Gastrocnemius medialis (tissue), 4 donors: ENCODE results near the gene PLXDC2. TPM values are rescaled to one million over a fixed set of nuclear protein-coding genes. Genes with fewer than 3 reads are reported as not detected.

Experiments
- ATAC-seq, 2 donors: fragments of 150-250 bp; one replicate each; pipeline ENCODE4 v1.9.1; 2016
- DNase-seq, 2 donors: peaks; one replicate each; pipeline ENCODE4 v3.0.0-alpha.2; 2019
- H3K27ac ChIP-seq, 4 donors: fragments of 200-600 bp; sonication (generic); 1 replicate in 1 of 4; 2 replicates in 3 of 4; pipeline ENCODE4 v1.5.1; 2016 to 2018; ENCODE audit warnings: mild to moderate bottlenecking in 2 of 4, moderate library complexity in 1 of 4
- H3K27me3 ChIP-seq, 3 donors: fragments of 200-600 bp; sonication (generic) in 2 of 3; 1 replicate in 1 of 3; 2 replicates in 2 of 3; pipeline versions ENCODE4 v1.5.1 to v1.6.0; 2016 to 2019; ENCODE audit warnings: mild to moderate bottlenecking in 1 of 3, moderate library complexity in 1 of 3
- H3K36me3 ChIP-seq, 2 donors: fragments of 200-600 bp; sonication (generic) in 1 of 2; one replicate each; pipeline ENCODE4 v1.5.1; 2017 to 2018
- H3K4me1 ChIP-seq, 2 donors: fragments of 200-600 bp; sonication (generic) in 1 of 2; one replicate each; pipeline ENCODE4 v1.5.1; 2016 to 2017; ENCODE audit warnings: mild to moderate bottlenecking in 2 of 2
- H3K4me3 ChIP-seq, 4 donors: fragments of 200-600 bp; sonication (generic) in 3 of 4; 1 replicate in 1 of 4; 2 replicates in 3 of 4; pipeline ENCODE4 v1.5.1; 2016 to 2019; ENCODE audit warnings: mild to moderate bottlenecking in 2 of 4
- H3K9me3 ChIP-seq, 3 donors: fragments of 200-600 bp; sonication (generic) in 2 of 3; 1 replicate in 1 of 3; 2 replicates in 2 of 3; pipeline ENCODE4 v1.5.1; 2016 to 2019
- POLR2A ChIP-seq, 2 donors: fragments of 450-650 bp; IDR thresholded peaks; one replicate each; pipeline ENCODE4 v1.6.1; 2017; ENCODE audit warnings: antibody characterized with exemption in 2 of 2, mild to moderate bottlenecking in 2 of 2, moderate library complexity in 2 of 2
- in situ Hi-C, 4 donors: fragments of 200-750 bp; cut with MboI; loops; one replicate each; pipeline versions ENCODE4 v1.15.0 to v1.8.0; 2017; ENCODE audit warnings: low sequenced_read_pairs in 4 of 4
- intact Hi-C: fragments of 100-400 bp; cut with DNase I; formaldehyde crosslinking; loops from one replicate; pipeline ENCODE4 v1.15.1; 2023; ENCODE audit warnings: low total_unique reads
- total RNA-seq, 4 donors: library from RNA; depleted of rRNA; stranded (reverse); fragments of >200 nt; gene quantifications; one replicate each; pipeline versions ENCODE4 v1.1.0 to v1.2.3, GENCODE V29; 2016
- TF ChIP-seq, protein P1 (sequence below), 5 experiments: fragments of 450-650 bp in 3 of 5; fragments of 200-600 bp in 2 of 5; sonication (generic) in 2 of 5; IDR thresholded peaks in 4 of 5; conservative IDR thresholded peaks in 1 of 5; 1 replicate in 4 of 5; 2 replicates in 1 of 5; pipeline ENCODE4 v1.5.1; 2016 to 2019; ENCODE audit warnings: antibody characterized with exemption in 5 of 5, mild to moderate bottlenecking in 3 of 5, moderate library complexity in 3 of 5

The PLXDC2 gene
- total RNA-seq, 4 donors from 2014 or later = 13.9 to 19.6 (median 15.0) TPM

DNA sequence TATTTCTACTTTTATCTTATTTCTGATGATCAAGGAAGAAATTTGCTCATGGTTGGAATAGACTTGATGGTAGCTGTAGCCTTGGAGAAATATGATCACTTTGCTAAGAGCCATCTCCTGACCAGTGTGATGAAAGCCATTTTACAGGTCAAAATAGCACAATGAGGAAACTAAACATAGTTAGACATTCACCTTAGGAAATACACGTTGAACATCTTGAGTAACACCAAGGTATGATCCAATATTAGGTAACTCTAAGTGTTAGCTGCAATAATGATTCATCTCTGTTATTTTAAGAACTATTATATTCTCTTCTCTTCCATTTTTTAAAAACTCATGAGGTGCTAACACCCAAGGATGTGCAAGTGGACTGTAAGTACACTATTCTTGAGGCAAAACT, 328.0 kb downstream of the PLXDC2 start:
- Histone ChIP-seq H3K9me3 (no peaks in the 10 kb centered on the region), H3K27ac (no peak overlapping the region), H3K4me3 (no peak overlapping the region), H3K36me3 (no peaks in the 10 kb centered on the region), H3K4me1 (no peaks in the 10 kb centered on the region), H3K27me3 (no peaks in the 10 kb centered on the region)
- peak; percentile 30 to 50 for ATAC-seq
- in situ Hi-C loops (no loop called here), intact Hi-C loops (no loop called here)
- TF ChIP-seq, protein P1, sequence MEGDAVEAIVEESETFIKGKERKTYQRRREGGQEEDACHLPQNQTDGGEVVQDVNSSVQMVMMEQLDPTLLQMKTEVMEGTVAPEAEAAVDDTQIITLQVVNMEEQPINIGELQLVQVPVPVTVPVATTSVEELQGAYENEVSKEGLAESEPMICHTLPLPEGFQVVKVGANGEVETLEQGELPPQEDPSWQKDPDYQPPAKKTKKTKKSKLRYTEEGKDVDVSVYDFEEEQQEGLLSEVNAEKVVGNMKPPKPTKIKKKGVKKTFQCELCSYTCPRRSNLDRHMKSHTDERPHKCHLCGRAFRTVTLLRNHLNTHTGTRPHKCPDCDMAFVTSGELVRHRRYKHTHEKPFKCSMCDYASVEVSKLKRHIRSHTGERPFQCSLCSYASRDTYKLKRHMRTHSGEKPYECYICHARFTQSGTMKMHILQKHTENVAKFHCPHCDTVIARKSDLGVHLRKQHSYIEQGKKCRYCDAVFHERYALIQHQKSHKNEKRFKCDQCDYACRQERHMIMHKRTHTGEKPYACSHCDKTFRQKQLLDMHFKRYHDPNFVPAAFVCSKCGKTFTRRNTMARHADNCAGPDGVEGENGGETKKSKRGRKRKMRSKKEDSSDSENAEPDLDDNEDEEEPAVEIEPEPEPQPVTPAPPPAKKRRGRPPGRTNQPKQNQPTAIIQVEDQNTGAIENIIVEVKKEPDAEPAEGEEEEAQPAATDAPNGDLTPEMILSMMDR (IDR thresholded peaks at IDR 0.05 in 4 of 5, conservative IDR thresholded peaks at IDR 0.05 in 1 of 5) = no peak
- TF ChIP-seq POLR2A (IDR thresholded peaks at IDR 0.05) = no peak
- no peak for DNase-seq

DNA sequence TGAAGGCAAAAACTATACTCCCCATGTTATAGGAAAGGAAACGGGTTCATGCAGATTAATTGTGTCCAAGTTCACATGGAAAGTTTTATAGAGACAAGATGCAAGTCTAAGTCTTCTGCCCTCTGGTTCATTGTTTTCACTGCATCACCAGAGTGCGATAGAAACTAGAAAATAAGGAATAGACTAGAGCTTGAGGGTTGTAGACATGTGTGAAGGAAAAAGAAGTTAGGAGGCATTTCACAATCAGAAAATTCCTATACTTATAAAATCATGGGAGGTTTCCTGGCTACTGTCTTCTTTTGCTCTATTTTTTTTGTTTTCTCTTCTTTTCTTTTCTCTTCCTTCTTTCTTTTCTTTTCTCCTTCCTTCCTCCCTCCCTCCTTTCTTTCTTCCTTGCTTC, 329.8 kb downstream of the PLXDC2 start:
- H3K36me3 ChIP-seq = no peaks in the 10 kb centered on the region
- H3K4me1 ChIP-seq = no peaks in the 10 kb centered on the region
- DNase-seq (no peak), ATAC-seq (no peak)
- no peak overlapping the region for H3K4me3 ChIP-seq
- intact Hi-C loops (no loop called here), in situ Hi-C loops (no loop called here)
- H3K9me3 ChIP-seq = no peaks in the 10 kb centered on the region
- no peak for TF ChIP-seq POLR2A (IDR thresholded peaks at IDR 0.05)
- TF ChIP-seq, protein P1 (IDR thresholded peaks at IDR 0.05 in 4 of 5, conservative IDR thresholded peaks at IDR 0.05 in 1 of 5) = no peak
- H3K27ac ChIP-seq = no peak overlapping the region
- no peaks in the 10 kb centered on the region for H3K27me3 ChIP-seq

DNA sequence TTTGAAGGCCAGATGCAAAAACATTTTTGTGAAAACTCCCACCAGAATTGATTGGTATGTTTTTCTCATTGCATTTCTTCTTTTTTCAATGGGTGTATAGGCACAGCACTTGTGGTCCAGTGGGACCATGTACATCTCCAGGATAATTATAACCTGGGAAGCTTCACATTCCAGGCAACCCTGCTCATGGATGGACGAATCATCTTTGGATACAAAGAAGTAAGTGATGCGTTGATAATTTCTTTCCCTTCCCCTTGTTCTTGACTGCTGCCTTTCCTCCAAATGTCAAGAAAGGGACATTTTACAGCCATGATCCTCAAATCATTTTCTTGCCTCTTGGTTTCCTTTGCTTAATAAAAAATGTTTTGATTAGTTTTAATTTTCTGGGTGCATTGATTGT, 331.5 kb downstream of the PLXDC2 start:
- Histone ChIP-seq H3K4me3 (no peak overlapping the region), H3K4me1 (no peaks in the 10 kb centered on the region), H3K36me3 (no peaks in the 10 kb centered on the region), H3K27ac (no peak overlapping the region), H3K9me3 (no peaks in the 10 kb centered on the region), H3K27me3 (no peaks in the 10 kb centered on the region)
- ATAC-seq (no peak), DNase-seq (no peak)
- intact Hi-C loops (no loop called here), in situ Hi-C loops (no loop called here)
- TF ChIP-seq, protein P1 (IDR thresholded peaks at IDR 0.05 in 4 of 5, conservative IDR thresholded peaks at IDR 0.05 in 1 of 5) = no peak
- no peak for TF ChIP-seq POLR2A (IDR thresholded peaks at IDR 0.05)

DNA sequence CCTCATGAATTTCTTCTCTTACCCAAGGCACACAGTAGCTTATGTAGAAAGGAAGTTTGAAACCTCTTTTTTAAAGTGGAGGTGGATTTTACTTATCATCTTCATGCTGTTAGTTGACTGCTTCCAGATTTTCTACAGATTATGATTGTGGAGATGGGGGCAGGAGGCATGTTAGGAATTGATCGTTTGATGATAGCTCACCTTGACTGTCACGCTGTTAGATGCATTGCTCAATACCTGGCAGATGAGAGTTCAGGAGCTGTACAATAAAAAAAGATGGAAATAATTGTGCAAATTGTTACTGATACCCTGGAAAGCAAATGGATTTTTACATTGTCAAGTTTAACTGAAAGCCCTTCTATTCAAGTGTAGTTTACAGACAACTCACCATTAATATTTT, 340.3 kb downstream of the PLXDC2 start:
- Histone ChIP-seq H3K4me3 (no peak overlapping the region), H3K4me1 (no peaks in the 10 kb centered on the region), H3K9me3 (no peaks in the 10 kb centered on the region), H3K27ac (no peak overlapping the region), H3K27me3 (no peaks in the 10 kb centered on the region), H3K36me3 (no peaks in the 10 kb centered on the region)
- DNase-seq (no peak), ATAC-seq (no peak)
- TF ChIP-seq, protein P1 (IDR thresholded peaks at IDR 0.05 in 4 of 5, conservative IDR thresholded peaks at IDR 0.05 in 1 of 5) = no peak
- TF ChIP-seq POLR2A (IDR thresholded peaks at IDR 0.05) = no peak
- intact Hi-C loops (no loop called here), in situ Hi-C loops (no loop called here)

DNA sequence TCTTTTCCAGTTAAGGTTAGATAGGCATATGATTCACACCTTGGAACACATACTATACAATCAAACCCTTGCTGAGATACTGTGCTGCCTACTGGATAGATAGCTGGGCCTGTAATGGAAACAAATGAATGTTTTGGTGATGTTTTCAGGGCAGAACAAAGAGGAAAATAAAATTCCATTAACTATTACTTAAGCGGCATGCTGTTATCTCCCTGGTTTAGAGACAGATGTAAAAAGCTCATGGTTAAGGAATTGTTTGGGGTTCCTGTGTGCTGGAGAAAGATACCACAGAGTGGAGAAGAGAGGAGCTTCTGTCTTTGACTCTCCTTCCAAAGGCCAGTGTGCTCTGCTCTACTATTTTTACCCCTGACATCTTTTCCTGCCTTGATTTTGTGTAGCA, 341.1 kb downstream of the PLXDC2 start:
- intact Hi-C loops (no loop called here), in situ Hi-C loops (no loop called here)
- DNase-seq = no peak
- H3K36me3 ChIP-seq = no peaks in the 10 kb centered on the region
- no peak overlapping the region for H3K4me3 ChIP-seq
- H3K4me1 ChIP-seq = no peaks in the 10 kb centered on the region
- H3K27ac ChIP-seq = no peak overlapping the region
- no peaks in the 10 kb centered on the region for H3K9me3 ChIP-seq
- ATAC-seq = no peak
- TF ChIP-seq, protein P1 (IDR thresholded peaks at IDR 0.05 in 4 of 5, conservative IDR thresholded peaks at IDR 0.05 in 1 of 5) = no peak
- no peak for TF ChIP-seq POLR2A (IDR thresholded peaks at IDR 0.05)
- H3K27me3 ChIP-seq = no peaks in the 10 kb centered on the region
